NCI-H345 (cell line): ENCODE measurements around the gene DICER1.

Source experiments
- DNase-seq: peaks from one replicate; lab custom pipeline; 2025; lab: John Stamatoyannopoulos, UW

The DICER1 gene

GRCh38 chr14:95087619-95088018, 69.7 kb downstream of the DICER1 start:
- no peak for DNase-seq

DNA sequence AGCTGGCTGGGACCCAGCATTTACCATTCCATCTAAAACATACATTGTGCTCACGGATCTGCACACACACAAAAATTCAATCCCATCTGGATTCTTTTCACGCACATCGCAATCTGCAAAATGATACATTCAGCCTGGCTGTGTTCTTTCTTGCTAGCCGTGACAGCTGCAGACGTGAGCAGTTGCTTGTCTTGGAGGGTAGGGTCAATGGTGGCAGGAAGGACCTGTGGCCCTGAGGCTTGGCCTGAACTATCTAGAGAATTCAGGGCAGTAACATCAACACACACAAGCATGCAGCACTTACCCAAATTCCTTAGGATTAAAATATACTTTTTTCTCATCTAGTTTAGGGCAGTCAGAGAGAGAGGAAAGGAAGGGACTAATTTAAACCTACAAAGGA, 72.0 kb downstream of the DICER1 start:
- no peak for DNase-seq

GRCh38 chr14:95078867-95079266, 78.5 kb downstream of the DICER1 start:
- no peak for DNase-seq

DNA sequence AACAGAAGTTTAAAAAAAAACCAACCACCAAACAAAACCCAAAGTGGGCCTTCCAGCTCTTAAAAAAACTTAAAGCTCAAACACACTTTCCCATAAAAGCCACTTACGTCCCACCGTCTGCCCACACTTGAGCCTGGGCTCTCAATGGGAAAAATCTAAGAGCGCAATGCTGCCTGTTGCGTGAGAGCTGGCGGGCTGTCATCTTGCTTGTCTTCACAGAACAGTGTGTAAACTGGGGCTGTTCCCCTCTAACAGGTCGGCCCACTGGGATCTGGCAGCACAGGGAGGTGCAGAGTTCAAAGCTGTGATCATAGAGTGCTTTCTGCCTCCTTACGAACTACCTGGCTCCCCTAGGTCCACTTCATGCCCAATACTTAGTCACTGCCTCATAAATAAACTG, 80.0 kb downstream of the DICER1 start:
- DNase-seq = no peak

DNA sequence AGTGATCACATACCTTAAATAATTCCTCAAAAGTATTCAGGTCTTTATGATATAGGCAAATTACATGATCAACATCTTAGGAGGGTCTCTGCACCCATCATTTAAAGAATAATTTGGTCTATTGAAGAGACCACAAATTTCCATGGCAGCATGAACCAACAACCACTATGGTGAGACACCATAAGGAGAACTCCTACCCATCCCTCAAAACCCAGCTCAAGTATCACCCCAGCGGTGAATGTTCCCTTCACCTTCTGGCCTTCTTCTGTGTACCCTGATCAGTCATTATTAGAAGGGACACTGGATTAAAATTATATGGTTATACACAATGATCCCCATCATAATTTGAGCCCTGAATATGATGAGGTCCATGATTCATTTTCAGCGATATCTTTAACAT, 81.5 kb downstream of the DICER1 start:
- DNase-seq = no peak

- DNase-seq = no peak
These were observed 83.4 kb downstream of the DICER1 start for GRCh38 chr14:95073947-95074346.

GRCh38 chr14:95072310-95072905, 84.9 kb downstream of the DICER1 start:
- DNase-seq = no peak

- no peak for DNase-seq
These were observed 85.6 kb downstream of the DICER1 start for GRCh38 chr14:95071649-95072280.

GRCh38 chr14:95070748-95071435, 86.4 kb downstream of the DICER1 start:
- no peak for DNase-seq

- DNase-seq = no peak
These were observed 87.8 kb downstream of the DICER1 start for GRCh38 chr14:95069547-95069946.

DNA sequence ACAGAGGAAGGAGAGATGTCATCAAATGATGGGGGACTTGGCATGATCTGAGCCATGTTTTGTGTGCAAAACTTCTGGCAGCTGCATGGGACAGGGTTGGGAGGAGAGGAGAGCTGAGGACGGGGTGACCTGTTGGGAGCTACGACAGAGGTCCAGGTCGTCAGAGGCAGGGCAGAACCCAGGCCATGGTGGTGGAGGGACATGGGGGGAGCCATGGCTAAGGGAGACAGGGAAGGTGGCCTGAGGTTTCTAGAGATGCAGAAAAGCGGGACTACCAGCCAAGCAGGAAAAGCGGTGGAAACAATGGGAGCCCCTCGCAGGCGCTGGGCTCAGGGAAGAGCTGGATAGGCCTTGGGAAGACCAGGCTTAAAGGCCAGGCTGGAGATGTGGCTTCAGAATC, 88.3 kb downstream of the DICER1 start:
- no peak for DNase-seq

- DNase-seq = no peak
These were observed 88.8 kb downstream of the DICER1 start for GRCh38 chr14:95068521-95068920.

- no peak for DNase-seq
These were observed 89.2 kb downstream of the DICER1 start for GRCh38 chr14:95068080-95068479.

GRCh38 chr14:95067526-95067925, 89.8 kb downstream of the DICER1 start:
- DNase-seq = no peak

DNA sequence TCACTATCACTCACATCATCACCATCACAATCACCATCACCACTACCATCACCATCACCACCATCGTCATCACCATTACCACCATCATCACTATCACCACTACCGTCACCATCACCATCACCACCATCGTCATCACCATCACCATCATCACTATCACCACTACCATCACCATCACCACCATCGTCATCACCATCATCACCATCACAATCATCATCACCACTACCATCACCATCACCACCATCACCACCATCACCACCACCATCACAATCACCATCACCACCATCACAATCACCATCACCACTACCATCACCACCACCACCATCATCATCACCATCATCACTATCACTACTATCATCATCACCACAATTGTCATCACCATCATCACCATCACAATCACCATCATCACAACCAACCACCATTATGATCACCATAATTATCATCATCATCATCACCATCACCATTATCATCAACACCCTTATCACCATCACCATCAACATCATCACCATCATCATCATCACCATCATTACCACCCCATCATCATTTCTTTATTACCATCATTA, 90.8 kb downstream of the DICER1 start:
- DNase-seq = no peak

- DNase-seq = no peak
These were observed 91.9 kb downstream of the DICER1 start for GRCh38 chr14:95065411-95065810.

DNA sequence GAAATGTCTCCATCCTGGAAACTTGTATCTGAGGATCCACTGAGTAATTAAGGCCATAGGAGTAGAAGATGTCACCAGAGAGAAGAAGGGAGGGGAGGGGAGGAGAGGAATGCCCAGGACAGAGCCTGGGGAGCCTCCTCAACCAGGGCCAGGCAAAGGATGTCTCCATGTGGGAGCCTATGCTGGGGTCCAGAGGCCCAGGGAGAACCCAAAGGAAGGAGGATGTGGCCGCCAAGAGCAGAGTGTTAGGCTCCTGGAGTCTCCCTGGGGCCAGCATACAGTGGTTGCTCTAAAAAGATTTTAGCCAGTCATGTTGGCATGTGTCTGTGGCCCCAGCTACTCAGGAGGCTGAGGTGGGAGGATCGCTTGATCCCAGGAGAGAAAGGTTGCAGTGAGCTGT, 92.6 kb downstream of the DICER1 start:
- no peak for DNase-seq

DNA sequence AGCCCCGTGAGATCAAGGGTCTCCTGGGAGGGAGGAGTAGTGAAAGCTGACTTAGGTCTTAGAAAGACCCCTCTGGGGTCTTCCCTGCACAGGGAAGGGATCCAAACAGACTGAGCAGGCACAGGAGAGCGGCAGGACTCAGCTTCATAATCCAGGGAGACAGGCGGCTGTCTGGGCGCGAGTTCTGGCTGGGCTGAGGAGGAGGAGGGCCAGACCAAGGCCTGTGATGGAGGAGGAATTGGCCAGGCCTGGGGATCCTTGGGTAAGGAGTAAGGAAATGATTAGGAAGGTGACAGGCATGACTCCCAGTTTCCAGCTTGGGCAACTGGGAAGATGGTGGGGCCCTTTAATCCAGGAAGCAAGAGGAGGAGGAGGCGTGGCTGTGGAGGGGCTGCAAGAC, 93.1 kb downstream of the DICER1 start:
- no peak for DNase-seq

GRCh38 chr14:95063391-95063790, 93.9 kb downstream of the DICER1 start:
- no peak for DNase-seq

DNA sequence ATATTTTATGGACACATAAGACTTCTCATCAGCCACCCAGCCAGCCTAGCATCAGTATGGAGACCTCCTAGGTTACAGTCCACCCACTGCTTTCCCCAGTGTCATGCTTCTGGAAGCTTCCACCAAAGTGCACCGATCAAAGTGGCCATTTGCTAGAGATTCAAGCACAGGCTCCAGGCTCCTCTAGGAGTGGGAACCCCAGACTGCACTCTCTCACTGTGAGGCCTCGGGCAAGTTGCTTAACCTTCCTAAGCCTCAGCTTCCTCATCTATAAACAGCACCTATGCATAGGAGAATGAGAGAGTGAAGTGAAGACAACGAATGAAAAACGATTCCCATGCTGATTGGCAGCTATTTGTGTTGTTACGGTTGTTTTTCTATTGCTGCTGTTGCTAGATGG, 94.4 kb downstream of the DICER1 start:
- DNase-seq = no peak

DNA sequence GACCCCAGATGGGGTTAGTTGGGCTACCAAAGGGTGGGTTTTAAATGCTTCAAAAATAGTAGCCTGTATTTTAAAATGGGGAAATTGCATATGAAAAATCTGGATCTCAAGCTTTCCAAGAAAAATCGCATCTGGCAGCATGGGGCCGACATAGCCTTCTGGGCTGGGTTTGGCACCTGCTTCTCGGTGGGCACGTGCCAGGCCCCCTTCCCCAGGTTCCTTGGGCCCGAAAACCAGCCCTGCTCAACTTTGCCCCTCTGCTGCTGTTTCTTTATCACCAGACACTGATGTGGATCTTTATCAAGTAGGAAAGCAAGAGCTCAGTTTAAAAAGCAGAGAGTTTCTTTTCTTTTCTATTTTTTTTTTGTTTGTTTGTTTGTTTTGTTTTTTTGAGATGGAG, 95.1 kb downstream of the DICER1 start:
- no peak for DNase-seq

- no peak for DNase-seq
These were observed 95.8 kb downstream of the DICER1 start for GRCh38 chr14:95061317-95062093.

- DNase-seq = peak; percentile 46
These were observed 98.2 kb downstream of the DICER1 start for GRCh38 chr14:95059126-95059525.
